ENCODE measurements around the gene NT5E. TPM values are rescaled to one million over a fixed set of nuclear protein-coding genes. Genes with fewer than 3 reads are reported as not detected.

Gene NT5E
- total RNA-seq, 1 donor from 2014 or later = 14.8 TPM

- Mint-ChIP-seq H3K4me1 (peaks cover 21% of the 10 kb centered on the region), H3K27ac (no peak overlapping the region), H3K36me3 (ENCODE audit: low read depth) (no peaks in the 10 kb centered on the region), H3K4me3 (no peak overlapping the region), H3K9me3 (peaks cover 9% of the 10 kb centered on the region), H3K27me3 (peaks cover 7% of the 10 kb centered on the region)
- DNase-seq = no peak
- intact Hi-C loops (cut with micrococcal nuclease) = no loop called here
These were observed 36.9 kb upstream of the NT5E start for GRCh38 chr6:85412911-85413430.

- intact Hi-C loops (cut with micrococcal nuclease) = loop anchor here (2.0 kb wide), 2 partner anchors 33 to 49 kb away; no protein-coding TSS in a partner anchor
- Mint-ChIP-seq H3K36me3 (ENCODE audit: low read depth) (peaks cover 2% of the 10 kb centered on the region), H3K9me3 (peaks cover 9% of the 10 kb centered on the region), H3K4me3 (peak overlapping the region; percentile 4), H3K27me3 (peaks cover 6% of the 10 kb centered on the region), H3K4me1 (peaks cover 33% of the 10 kb centered on the region), H3K27ac (peak overlapping the region; percentile 58)
- DNase-seq = no peak
These were observed 33.8 kb upstream of the NT5E start for GRCh38 chr6:85416049-85416448.

- Mint-ChIP-seq H3K9me3 (peaks cover 14% of the 10 kb centered on the region), H3K4me3 (peak overlapping the region; percentile 17), H3K27ac (no peak overlapping the region), H3K36me3 (ENCODE audit: low read depth) (peaks cover 2% of the 10 kb centered on the region), H3K27me3 (peaks cover 6% of the 10 kb centered on the region), H3K4me1 (peaks cover 33% of the 10 kb centered on the region)
- DNase-seq = no peak
- intact Hi-C loops (cut with micrococcal nuclease) = loop anchor here (2.0 kb wide), 2 partner anchors 32 to 48 kb away; no protein-coding TSS in a partner anchor
These were observed 33.1 kb upstream of the NT5E start for GRCh38 chr6:85416766-85417165.

- Mint-ChIP-seq H3K27ac (no peak overlapping the region), H3K27me3 (peaks cover 10% of the 10 kb centered on the region), H3K4me3 (no peak overlapping the region), H3K36me3 (ENCODE audit: low read depth) (peaks cover 2% of the 10 kb centered on the region), H3K4me1 (peaks cover 34% of the 10 kb centered on the region), H3K9me3 (peaks cover 16% of the 10 kb centered on the region)
- no peak for DNase-seq
- intact Hi-C loops (cut with micrococcal nuclease) = loop anchor here (2.0 kb wide), 2 partner anchors 31 to 47 kb away; no protein-coding TSS in a partner anchor
These were observed 32.5 kb upstream of the NT5E start for GRCh38 chr6:85417336-85417735.

DNA sequence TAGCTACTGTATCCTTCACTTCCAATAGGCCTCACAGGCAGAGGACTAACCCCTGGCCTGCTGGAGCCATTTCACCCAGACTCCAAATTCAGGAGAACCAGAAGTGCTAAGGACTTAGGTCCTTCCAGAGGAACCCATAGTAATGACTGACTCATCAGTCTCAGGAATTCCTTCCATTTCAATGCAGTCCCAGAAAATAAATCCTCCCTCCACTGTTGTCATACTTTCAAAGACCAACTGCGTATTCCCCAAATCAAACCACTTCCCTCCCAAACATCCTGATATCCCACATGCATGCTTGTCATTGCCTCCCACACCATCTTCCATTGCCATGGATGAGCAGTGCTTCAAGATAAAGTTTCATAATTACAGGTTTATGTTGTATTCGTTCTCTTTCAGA is 31.8 kb upstream of the NT5E start:
- Mint-ChIP-seq H3K4me1 (peaks cover 33% of the 10 kb centered on the region), H3K27ac (no peak overlapping the region), H3K36me3 (ENCODE audit: low read depth) (peaks cover 2% of the 10 kb centered on the region), H3K27me3 (peaks cover 8% of the 10 kb centered on the region), H3K4me3 (no peak overlapping the region), H3K9me3 (peaks cover 15% of the 10 kb centered on the region)
- no peak for DNase-seq
- intact Hi-C loops (cut with micrococcal nuclease) = no loop called here

DNA sequence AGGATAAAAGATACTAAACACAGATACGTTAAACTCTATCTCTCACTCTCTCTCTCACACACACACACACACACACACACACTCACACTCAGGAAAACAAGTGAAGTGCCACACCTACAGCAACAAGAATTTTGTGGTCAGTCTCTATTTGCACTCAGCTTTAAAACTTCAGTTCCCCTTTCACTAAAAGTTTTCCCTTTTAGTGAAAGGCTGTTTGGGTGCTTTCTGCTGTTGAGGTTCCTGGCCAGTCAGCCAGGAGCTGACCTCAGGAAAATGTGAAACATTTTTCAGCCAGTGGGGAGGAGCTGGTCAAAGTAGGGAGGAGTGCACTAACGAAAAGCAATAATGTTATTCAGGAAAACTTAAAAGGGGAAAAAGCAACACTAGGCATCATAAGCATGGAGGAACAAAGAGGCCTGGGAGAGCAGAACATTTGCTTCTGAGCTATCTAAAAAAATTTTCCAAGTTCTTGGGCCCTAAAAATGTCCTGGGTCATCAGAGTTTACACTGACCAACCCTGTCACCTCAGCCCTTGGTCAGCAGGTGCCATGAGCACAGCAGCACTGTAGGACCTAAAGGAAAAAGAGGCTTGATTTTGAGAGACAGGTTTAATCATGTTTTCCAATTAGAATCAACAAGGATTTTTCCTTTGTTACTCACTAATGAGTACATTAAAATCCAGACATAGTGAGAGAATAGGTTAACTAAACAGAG is 30.7 kb upstream of the NT5E start:
- peak overlapping the region; percentile 64 for H3K27ac Mint-ChIP-seq
- peaks cover 33% of the 10 kb centered on the region for H3K4me1 Mint-ChIP-seq
- peak; percentile 56 for DNase-seq
- intact Hi-C loops (cut with micrococcal nuclease) = no loop called here
- H3K27me3 Mint-ChIP-seq = peaks cover 8% of the 10 kb centered on the region
- peaks cover 15% of the 10 kb centered on the region for H3K9me3 Mint-ChIP-seq
- peaks cover 2% of the 10 kb centered on the region for H3K36me3 Mint-ChIP-seq (ENCODE audit: low read depth)
- peak overlapping the region; percentile 41 for H3K4me3 Mint-ChIP-seq

- DNase-seq = no peak
- Mint-ChIP-seq H3K9me3 (peaks cover 18% of the 10 kb centered on the region), H3K36me3 (ENCODE audit: low read depth) (peaks cover 4% of the 10 kb centered on the region), H3K4me1 (peaks cover 30% of the 10 kb centered on the region), H3K27ac (peak overlapping the region; percentile 19), H3K4me3 (no peak overlapping the region), H3K27me3 (peaks cover 10% of the 10 kb centered on the region)
- intact Hi-C loops (cut with micrococcal nuclease) = no loop called here
These were observed 29.3 kb upstream of the NT5E start for GRCh38 chr6:85420551-85420950.

GRCh38 chr6:85421181-85421580 is 28.7 kb upstream of the NT5E start:
- peaks cover 4% of the 10 kb centered on the region for H3K36me3 Mint-ChIP-seq (ENCODE audit: low read depth)
- H3K4me1 Mint-ChIP-seq = peaks cover 25% of the 10 kb centered on the region
- no peak overlapping the region for H3K27ac Mint-ChIP-seq
- peaks cover 10% of the 10 kb centered on the region for H3K27me3 Mint-ChIP-seq
- intact Hi-C loops (cut with micrococcal nuclease) = no loop called here
- DNase-seq = no peak
- H3K9me3 Mint-ChIP-seq = peaks cover 16% of the 10 kb centered on the region
- no peak overlapping the region for H3K4me3 Mint-ChIP-seq

DNA sequence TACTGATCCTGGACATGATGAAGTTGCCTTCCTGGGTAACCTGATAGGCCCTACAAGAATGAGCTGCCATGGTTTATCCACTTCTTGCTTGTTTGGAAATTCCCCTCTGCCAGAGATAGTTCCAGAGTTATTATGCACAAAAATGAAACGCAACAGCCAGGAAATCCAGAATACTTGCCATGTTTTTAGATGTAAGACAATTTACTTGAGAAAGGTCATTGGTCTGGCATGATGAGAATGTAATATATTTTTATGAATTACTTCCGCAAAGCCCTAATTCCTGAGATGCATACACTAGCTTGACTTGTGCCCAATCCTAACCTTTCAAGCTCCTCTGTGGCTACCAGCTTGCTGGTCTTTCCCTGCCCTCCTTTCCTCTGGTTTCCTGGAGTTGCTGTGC is 27.9 kb upstream of the NT5E start:
- DNase-seq = no peak
- peaks cover 4% of the 10 kb centered on the region for H3K36me3 Mint-ChIP-seq (ENCODE audit: low read depth)
- peaks cover 17% of the 10 kb centered on the region for H3K4me1 Mint-ChIP-seq
- intact Hi-C loops (cut with micrococcal nuclease) = no loop called here
- H3K27me3 Mint-ChIP-seq = peaks cover 11% of the 10 kb centered on the region
- no peak overlapping the region for H3K27ac Mint-ChIP-seq
- H3K9me3 Mint-ChIP-seq = peaks cover 16% of the 10 kb centered on the region
- no peak overlapping the region for H3K4me3 Mint-ChIP-seq

DNA sequence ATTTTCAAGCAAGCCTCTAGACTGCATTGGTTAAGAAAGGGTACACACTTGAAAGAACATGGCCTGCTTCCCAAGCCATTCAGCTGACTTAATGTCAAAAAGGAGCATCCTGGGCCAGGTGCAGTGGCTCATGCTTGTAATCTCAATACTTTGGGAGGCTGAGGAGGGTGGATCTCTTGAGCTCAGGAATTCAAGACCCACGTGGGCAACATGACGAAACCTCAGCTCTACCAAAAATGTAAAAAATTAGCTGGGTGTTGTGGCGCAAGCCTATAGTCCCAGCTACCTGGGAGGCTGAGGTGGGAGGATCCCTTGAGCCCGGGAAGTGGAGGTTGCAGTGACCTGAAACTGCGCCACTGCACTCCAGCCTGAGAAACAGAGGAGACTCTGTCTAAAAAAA is 26.9 kb upstream of the NT5E start:
- no peak overlapping the region for H3K27ac Mint-ChIP-seq
- peaks cover 11% of the 10 kb centered on the region for H3K27me3 Mint-ChIP-seq
- peak; percentile 29 for DNase-seq
- H3K4me3 Mint-ChIP-seq = no peak overlapping the region
- peaks cover 14% of the 10 kb centered on the region for H3K4me1 Mint-ChIP-seq
- H3K9me3 Mint-ChIP-seq = peaks cover 16% of the 10 kb centered on the region
- intact Hi-C loops (cut with micrococcal nuclease) = no loop called here
- H3K36me3 Mint-ChIP-seq (ENCODE audit: low read depth) = peaks cover 4% of the 10 kb centered on the region

- intact Hi-C loops (cut with micrococcal nuclease) = no loop called here
- H3K4me1 Mint-ChIP-seq = peaks cover 2% of the 10 kb centered on the region
- no peak for DNase-seq
- H3K27me3 Mint-ChIP-seq = peaks cover 13% of the 10 kb centered on the region
- H3K27ac Mint-ChIP-seq = no peak overlapping the region
- peaks cover 16% of the 10 kb centered on the region for H3K9me3 Mint-ChIP-seq
- no peak overlapping the region for H3K4me3 Mint-ChIP-seq
- H3K36me3 Mint-ChIP-seq (ENCODE audit: low read depth) = peaks cover 2% of the 10 kb centered on the region
These were observed 24.9 kb upstream of the NT5E start for GRCh38 chr6:85424981-85425380.

- Mint-ChIP-seq H3K27me3 (peaks cover 11% of the 10 kb centered on the region), H3K4me1 (peaks cover 2% of the 10 kb centered on the region), H3K36me3 (ENCODE audit: low read depth) (peaks cover 2% of the 10 kb centered on the region), H3K9me3 (peaks cover 16% of the 10 kb centered on the region), H3K4me3 (no peak overlapping the region), H3K27ac (no peak overlapping the region)
- DNase-seq = no peak
- intact Hi-C loops (cut with micrococcal nuclease) = no loop called here
These were observed 23.9 kb upstream of the NT5E start for GRCh38 chr6:85425997-85426396.

DNA sequence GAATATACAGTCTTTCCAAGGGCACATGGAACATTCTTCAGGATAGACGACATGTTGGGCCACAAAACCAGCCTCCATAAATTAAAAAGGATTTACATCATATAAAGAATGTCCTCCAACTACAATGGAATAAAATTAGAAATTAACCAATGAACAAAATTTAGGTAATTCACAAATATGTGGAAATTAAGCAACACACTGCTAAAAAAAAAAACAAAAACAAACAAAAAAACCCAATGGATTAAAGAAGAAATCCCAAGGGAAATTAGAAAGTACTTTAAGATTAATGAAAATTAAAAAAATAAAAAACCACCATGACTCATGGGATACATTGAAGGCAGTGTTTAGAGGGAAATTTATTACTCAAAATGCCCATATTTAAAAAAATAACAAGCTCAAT is 21.4 kb upstream of the NT5E start:
- intact Hi-C loops (cut with micrococcal nuclease) = no loop called here

GRCh38 chr6:85429346-85429745 is 20.5 kb upstream of the NT5E start:
- Mint-ChIP-seq H3K4me3 (no peak overlapping the region), H3K9me3 (peaks cover 11% of the 10 kb centered on the region), H3K36me3 (ENCODE audit: low read depth) (peaks cover 2% of the 10 kb centered on the region), H3K27me3 (peaks cover 7% of the 10 kb centered on the region), H3K4me1 (no peaks in the 10 kb centered on the region), H3K27ac (no peak overlapping the region)
- no peak for DNase-seq
- intact Hi-C loops (cut with micrococcal nuclease) = no loop called here

More for the DNA sequence above, 21.4 kb upstream of the NT5E start:
- no peak for DNase-seq
- Mint-ChIP-seq H3K4me1 (no peaks in the 10 kb centered on the region), H3K27ac (no peak overlapping the region), H3K27me3 (peaks cover 7% of the 10 kb centered on the region), H3K9me3 (peaks cover 7% of the 10 kb centered on the region), H3K4me3 (no peak overlapping the region), H3K36me3 (ENCODE audit: low read depth) (peaks cover 2% of the 10 kb centered on the region)
